ENCODE measurements around the gene SHBG.

The SHBG gene

GRCh38 chr17:7651097-7651664 is 21.2 kb downstream of the SHBG start:
- no peak for DNase-seq

DNA sequence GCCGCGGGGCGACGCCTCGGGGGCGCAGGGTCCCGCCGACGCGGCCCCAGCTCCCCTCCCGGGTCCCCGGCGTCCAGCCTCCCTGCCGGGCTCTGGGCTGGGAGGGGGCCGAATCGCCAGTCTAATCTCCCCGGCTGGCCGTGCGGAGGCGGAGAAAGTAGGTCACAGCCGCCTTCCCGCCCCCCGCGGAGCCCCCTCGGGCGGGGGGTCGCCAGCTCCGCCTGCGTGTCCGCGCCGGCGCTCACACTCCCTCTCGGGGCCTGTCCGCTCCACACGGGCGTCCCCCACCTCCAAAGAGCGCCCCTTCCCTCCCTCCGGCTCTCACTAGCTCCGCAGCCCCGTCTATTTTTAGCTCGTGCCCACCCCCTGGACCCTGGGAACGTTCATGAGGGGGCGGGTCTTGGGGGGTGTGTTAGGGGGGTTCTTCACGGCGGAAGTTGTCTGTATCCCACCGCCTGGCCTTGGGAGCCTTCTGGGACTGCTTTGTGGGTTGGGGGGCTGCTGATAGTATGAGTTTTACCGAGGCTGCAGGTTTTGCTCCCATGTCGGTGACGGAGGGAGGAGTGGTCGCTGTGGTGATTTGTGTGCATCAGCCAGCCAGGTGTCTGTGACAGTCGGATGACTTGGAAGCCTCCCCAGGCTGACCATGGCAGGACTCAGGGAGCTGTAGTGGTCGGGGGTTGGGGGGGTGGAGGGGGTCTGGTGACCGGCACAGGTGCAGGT is 21.9 kb downstream of the SHBG start:
- no peak for DNase-seq

DNA sequence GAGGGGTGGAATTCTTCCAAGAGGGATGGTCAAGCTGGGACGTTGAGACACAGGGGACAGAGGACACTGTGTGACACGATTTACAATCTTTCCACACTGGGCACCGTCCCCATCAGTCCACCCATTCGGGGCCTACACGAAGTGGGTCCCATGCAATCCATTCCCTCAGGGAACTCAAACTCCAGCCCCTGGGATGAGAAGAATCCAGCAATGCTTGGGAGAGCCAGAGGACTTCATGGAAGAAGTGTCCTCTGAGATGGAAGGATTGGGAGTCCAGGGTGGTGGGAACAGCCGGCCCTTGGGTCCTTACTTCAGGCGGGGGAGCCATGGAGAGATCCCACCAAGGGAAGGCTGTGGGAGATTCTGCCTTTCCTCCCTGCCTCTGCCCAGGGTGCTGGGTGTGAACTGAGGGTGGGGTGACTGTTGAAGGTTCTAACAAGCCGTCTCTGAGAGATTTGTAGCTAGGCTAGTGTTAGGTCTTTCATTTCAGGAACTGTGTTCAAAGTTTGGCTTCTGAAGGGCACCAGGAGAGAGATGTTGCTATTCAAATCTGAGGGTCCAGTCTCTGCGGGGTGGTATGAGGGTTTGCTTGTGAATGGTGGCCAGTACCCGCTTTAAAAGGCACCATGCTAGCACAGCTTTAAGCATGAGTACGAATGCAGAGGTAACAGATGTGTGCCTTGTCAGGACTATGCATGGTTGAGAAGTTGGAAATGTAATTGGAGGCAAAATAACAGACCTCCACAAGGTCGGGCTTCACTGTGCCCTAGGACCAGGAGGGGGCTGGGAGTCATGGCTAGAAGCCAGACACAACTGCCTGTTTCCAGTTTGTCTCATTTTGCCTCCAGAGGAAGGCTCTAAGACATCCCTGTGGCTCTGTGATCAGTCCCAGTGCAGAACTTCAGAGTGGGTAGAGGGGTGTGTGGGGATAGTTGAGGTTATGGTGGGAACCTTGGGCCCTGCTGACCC is 22.7 kb downstream of the SHBG start:
- DNase-seq, result no peak

DNA sequence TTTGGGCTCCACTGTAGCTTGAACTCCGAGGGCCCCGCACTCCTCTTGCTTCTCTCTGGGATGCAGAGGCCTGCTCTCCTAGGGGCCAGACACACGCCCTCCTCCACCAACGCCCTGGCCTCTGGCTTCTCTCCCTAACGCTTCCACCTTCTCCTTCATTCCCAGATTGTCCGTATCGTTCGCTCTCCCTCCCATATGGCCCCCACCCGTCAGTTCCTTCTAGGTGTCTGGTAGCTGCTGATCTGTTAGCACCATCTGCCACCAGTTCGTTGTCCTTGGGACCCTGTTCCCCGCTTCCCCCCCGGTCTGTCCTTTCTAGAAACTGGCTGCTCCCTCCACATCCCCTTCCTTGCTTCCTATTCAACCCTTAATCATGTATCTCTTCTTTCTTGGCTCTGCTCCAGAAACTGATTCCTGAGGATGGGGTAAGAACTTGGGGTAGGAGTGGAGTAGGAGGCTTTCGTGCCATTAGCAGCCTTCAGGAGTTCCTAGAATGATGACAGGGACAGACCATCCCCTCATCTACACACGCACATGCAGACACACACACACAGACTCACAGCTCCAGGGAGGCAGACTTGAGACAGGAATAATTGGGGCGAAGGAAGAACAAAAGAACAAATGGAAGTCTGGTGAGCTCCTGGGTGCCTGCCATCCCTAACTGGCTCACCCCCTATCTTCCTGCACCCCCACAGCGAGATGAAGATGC is 25.1 kb downstream of the SHBG start:
- no peak for DNase-seq

DNA sequence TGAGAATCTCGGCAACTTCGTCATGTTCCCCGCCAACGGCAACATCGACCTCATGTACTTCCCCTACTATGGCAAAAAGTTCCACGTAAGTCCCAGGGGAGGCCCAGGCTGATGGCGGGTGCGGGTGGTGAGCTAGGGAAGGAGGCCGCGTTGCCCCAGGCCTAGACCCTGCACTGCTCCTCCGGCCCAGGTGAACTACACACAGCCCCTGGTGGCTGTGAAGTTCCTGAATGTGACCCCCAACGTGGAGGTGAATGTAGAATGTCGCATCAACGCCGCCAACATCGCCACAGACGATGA is 25.6 kb downstream of the SHBG start:
- no peak for DNase-seq

- DNase-seq, result no peak
Measured at GRCh38 chr17:7656958-7657609, 27.1 kb downstream of the SHBG start.

DNA sequence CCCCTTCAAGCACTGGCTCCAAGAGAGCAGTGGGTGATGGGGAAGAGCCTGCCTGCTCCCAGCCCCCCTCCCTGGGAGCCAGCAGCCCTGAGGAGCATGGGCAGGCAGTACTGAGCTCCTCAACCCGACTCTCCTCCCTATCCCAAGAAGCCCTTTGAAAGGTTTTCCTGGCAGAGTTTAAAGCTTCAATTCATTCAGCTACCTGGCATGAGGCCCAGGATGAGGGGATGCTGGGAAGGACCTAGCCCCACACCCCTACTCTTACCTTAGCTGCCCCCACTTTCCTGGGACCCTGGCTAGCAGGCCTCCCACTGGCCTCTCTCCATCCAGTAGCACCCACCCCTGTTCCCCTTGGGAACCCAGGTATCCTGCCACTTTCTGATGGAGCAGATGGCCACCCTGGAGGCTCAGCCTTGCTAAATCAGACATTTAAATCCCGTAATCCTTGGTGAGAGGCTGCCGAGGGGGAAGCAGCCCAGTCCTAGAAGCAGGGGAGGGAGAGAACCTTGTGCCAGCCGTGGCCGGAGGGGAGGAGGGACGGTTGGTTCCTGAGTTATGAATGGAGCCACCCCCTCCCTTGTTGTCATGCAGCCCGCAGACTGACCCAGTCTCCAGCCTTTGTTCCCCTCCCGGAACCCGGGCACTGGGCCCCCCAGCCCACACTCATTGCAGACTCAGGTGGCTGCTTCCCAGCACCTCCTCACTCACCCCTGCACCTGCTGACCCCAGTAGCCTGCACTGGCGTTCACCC is 37.9 kb downstream of the SHBG start:
- no peak for DNase-seq

DNA sequence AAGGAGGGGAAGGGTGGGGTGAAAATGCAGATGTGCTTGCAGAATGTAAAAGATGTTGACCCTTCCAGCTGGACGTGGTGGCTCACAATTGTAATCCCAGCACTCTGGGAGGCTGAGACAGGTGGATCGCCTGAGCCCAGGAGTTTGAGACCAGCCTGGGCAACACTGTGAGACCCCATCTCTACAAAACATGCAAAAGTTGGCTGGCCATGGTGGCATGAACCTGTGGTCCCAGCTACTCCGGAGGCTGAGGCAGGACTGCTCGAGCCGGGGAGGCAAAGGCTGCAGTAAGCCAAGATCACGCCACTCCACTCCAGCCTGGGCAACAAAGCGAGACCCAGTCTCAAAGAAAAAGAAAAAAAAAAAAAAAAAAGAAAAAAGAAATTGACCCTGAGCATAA is 38.5 kb downstream of the SHBG start:
- DNase-seq, result no peak

GRCh38 chr17:7673239-7673638 is 43.3 kb downstream of the SHBG start:
- DNase-seq, result no peak

- no peak for DNase-seq
Measured at GRCh38 chr17:7674934-7675333, 45.0 kb downstream of the SHBG start.

DNA sequence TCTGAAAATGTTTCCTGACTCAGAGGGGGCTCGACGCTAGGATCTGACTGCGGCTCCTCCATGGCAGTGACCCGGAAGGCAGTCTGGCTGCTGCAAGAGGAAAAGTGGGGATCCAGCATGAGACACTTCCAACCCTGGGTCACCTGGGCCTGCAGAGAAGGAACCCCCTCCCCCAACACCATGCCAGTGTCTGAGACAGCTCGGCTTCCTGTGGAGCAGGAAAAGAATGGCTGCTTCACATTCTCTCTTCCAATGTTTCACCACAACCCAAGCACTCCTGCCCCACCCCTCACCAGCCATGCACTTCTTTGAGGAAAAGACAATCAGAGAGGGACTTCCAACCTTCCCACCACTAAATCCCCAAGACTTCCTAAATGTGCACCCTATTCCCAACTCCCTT is 46.6 kb downstream of the SHBG start:
- no peak for DNase-seq

DNA sequence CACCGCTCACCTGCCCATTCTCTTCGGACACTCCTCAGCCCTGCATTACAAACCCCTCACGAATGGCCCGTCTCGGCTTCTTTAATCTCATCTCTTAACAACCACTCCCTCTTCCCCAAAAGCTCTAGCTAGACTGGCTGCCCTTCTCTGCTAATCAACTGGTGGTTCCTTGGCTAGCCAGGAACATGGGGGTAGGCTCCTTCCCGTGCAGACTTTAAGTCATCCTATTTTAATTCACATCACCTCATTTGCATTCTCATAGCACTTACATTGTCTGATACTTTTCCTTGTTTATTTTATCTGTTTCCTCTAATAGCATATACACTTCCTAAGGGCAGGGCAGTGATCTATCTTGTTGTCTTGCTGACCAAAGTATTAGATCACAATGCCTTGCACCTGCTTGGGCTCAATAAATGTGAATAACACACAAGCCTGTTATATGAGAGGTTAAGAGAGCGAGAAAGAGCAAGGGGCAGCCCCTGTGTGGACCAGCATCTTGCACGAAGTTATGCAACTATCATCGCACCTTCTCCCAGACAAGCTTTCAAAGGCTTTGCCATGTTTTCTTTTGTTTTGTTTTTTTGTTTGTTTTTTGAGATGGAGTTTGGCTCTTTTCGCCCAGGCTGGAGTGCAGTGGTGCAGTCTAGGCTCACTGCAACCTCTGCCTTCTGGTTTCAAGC is 47.6 kb downstream of the SHBG start:
- DNase-seq, result no peak
